H1 (cell line): ENCODE results near the gene CDH6. TPM values are rescaled to one million over a fixed set of nuclear protein-coding genes. Genes with fewer than 3 reads are reported as not detected.

Experiments
- RBBP5 ChIP-seq: IDR thresholded peaks from 2 replicates; pipeline ENCODE4 v1.7.1; 2012; ENCODE audit warnings: low read depth, mild to moderate bottlenecking, inconsistent platforms, low read length, moderate library complexity, borderline replicate concordance
- SP4 ChIP-seq: IDR thresholded peaks from 2 replicates; pipeline ENCODE4 v1.6.1; 2012; ENCODE audit warnings: low read length, inconsistent platforms
- SRF ChIP-seq: IDR thresholded peaks from 2 replicates; pipeline ENCODE4 v1.6.1; 2011; ENCODE audit warnings: mild to moderate bottlenecking, low read depth, low read length, moderate library complexity
- ZNF274 ChIP-seq: IDR thresholded peaks from 2 replicates; pipeline ENCODE4 v1.7.0; 2012; ENCODE audit warnings: low read length, borderline replicate concordance; ENCODE audit errors: extremely low read depth
- polyA plus RNA-seq, 7 experiments: library from polyadenylated mRNA; depleted of rRNA in 3 of 7; stranded (reverse) in 5 of 7; unstranded in 2 of 7; fragments of >200 nt in 5 of 7; fragments of 200-250 nt in 2 of 7; gene quantifications; 1 replicate in 5 of 7; 2 replicates in 1 of 7; 4 replicates in 1 of 7; pipeline versions ENCODE4 v1.2.1 to v1.2.3, GENCODE V29; 2011 to 2013; ENCODE audit warnings: missing spikeins in 2 of 7, mixed read lengths in 2 of 7
- total RNA-seq: library from RNA; stranded (reverse); fragmentation: NEBNext Ultra II Directional; extraction: Animal tissue kit (Norgen Biotek cat#: 25700); gene quantifications from 2 replicates; pipeline ENCODE4 v1.2.1, GENCODE V29; 2021

CDH6 gene
- total and polyA plus RNA-seq, 2 of the 8 experiments (the other 6 are each of a cell fraction or from before 2014, with no cell fraction given) = 1.4 to 1.9 TPM

- TF ChIP-seq ZNF274 = no peak
- TF ChIP-seq SRF = no peak
- no peak for TF ChIP-seq RBBP5
- TF ChIP-seq SP4 = no peak
Observed at GRCh38 chr5:31343946-31344345, 150.5 kb downstream of the CDH6 start (continued).
